ENCODE data around the gene CIT. TPM values are rescaled to one million over a fixed set of nuclear protein-coding genes. Genes with fewer than 3 reads are reported as not detected.

CIT gene
- total RNA-seq, 1 experiment from 2014 or later, result 67.9 TPM

DNA sequence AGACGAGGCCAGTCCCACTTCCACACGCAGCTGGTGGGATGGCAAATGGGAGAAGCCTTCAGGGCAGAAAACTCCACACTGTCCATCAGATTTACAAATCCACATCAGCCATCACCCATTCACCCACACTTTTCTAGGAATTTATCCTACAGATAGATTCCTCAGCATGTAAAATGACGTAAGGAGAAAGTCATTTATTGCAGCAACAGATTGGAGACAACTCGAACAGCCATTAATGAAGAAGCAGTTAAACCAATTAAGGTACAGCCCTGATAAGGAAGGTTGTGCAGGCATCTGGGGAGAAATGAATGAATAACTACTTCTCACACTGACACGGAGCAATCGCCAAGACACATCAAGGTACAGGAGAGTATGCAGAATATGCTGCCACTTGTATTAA is 183.0 kb downstream of the CIT start:
- ChIA-PET POLR2A (no interaction called here), CTCF (no interaction called here)
- no peak overlapping the region for H3K4me3 ChIP-seq (ENCODE audit: low read depth in 2 of 2, low read length in 2 of 2)
- no peak for DNase-seq (ENCODE audit: low read depth, low spot score)
- no peaks in the 10 kb centered on the region for H3K27me3 ChIP-seq (ENCODE audit: control insufficient read depth, insufficient read depth, low read length)
- H3K9me3 ChIP-seq (ENCODE audit: control insufficient read depth, insufficient read depth, low read depth, low read length), result no peaks in the 10 kb centered on the region
- peaks cover 3% of the 10 kb centered on the region for H3K36me3 ChIP-seq (ENCODE audit: control insufficient read depth, insufficient read depth, low read length)
- ATAC-seq, result no peak
- peaks cover 3% of the 10 kb centered on the region; the same call in 1 of the 2 replicates for H3K4me1 ChIP-seq (ENCODE audit: control insufficient read depth, insufficient read depth, low read length)
- TF ChIP-seq, protein P1, sequence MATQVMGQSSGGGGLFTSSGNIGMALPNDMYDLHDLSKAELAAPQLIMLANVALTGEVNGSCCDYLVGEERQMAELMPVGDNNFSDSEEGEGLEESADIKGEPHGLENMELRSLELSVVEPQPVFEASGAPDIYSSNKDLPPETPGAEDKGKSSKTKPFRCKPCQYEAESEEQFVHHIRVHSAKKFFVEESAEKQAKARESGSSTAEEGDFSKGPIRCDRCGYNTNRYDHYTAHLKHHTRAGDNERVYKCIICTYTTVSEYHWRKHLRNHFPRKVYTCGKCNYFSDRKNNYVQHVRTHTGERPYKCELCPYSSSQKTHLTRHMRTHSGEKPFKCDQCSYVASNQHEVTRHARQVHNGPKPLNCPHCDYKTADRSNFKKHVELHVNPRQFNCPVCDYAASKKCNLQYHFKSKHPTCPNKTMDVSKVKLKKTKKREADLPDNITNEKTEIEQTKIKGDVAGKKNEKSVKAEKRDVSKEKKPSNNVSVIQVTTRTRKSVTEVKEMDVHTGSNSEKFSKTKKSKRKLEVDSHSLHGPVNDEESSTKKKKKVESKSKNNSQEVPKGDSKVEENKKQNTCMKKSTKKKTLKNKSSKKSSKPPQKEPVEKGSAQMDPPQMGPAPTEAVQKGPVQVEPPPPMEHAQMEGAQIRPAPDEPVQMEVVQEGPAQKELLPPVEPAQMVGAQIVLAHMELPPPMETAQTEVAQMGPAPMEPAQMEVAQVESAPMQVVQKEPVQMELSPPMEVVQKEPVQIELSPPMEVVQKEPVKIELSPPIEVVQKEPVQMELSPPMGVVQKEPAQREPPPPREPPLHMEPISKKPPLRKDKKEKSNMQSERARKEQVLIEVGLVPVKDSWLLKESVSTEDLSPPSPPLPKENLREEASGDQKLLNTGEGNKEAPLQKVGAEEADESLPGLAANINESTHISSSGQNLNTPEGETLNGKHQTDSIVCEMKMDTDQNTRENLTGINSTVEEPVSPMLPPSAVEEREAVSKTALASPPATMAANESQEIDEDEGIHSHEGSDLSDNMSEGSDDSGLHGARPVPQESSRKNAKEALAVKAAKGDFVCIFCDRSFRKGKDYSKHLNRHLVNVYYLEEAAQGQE (IDR thresholded peaks at IDR 0.05; ENCODE audit: insufficient read depth in 1 of 2, low read depth in 2 of 2, low read length in 1 of 2), result no peak
- no peak for TF ChIP-seq SIN3A (IDR thresholded peaks at IDR 0.05; ENCODE audit: borderline replicate concordance, insufficient read depth, low read depth, low read length)
- TF ChIP-seq, protein P2, sequence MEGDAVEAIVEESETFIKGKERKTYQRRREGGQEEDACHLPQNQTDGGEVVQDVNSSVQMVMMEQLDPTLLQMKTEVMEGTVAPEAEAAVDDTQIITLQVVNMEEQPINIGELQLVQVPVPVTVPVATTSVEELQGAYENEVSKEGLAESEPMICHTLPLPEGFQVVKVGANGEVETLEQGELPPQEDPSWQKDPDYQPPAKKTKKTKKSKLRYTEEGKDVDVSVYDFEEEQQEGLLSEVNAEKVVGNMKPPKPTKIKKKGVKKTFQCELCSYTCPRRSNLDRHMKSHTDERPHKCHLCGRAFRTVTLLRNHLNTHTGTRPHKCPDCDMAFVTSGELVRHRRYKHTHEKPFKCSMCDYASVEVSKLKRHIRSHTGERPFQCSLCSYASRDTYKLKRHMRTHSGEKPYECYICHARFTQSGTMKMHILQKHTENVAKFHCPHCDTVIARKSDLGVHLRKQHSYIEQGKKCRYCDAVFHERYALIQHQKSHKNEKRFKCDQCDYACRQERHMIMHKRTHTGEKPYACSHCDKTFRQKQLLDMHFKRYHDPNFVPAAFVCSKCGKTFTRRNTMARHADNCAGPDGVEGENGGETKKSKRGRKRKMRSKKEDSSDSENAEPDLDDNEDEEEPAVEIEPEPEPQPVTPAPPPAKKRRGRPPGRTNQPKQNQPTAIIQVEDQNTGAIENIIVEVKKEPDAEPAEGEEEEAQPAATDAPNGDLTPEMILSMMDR (IDR thresholded peaks at IDR 0.05), result no peak
- no peak for TF ChIP-seq TCF7L2 (IDR thresholded peaks at IDR 0.05; ENCODE audit: low read depth, low read length)
- TF ChIP-seq POLR2AphosphoS5 (IDR thresholded peaks at IDR 0.05; ENCODE audit: low read depth, low read length), result no peak
- in situ Hi-C loops (cut with HindIII; ENCODE audit: low pct_unique_long_range_greater_than_20kb, low sequenced_read_pairs) (no loop called here), intact Hi-C loops (cut with micrococcal nuclease; ENCODE audit: unreplicated experiment) (no loop called here)
- no TSS peak for BruUV-seq (replicated peaks)
- H3K27ac ChIP-seq (ENCODE audit: low read length), result no peak overlapping the region; the same call in 1 of the 2 replicates

DNA sequence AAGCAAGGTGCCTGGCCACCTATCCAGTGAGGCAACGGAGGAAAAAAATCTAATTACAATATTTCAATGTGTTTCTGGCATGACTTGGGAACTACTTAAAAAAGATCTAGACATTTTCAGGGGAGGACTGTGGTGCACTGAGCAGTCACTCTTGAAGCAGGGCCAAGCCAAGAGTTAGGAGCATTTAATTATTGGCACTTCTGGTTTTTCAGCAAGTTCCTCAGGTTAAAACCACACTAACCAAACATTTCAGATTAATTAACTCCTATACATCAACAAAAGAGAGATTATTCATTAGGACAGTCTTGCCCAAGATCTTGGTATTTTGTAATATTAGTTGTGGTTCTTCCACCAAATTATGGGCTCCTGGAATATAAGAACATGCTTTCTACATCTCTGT is 183.6 kb downstream of the CIT start:
- ATAC-seq (no peak), DNase-seq (ENCODE audit: low read depth, low spot score) (no peak)
- TF ChIP-seq, protein P2 (IDR thresholded peaks at IDR 0.05), result no peak
- no peak for TF ChIP-seq TCF7L2 (IDR thresholded peaks at IDR 0.05; ENCODE audit: low read depth, low read length)
- TF ChIP-seq POLR2AphosphoS5 (IDR thresholded peaks at IDR 0.05; ENCODE audit: low read depth, low read length), result no peak
- TF ChIP-seq, protein P1 (IDR thresholded peaks at IDR 0.05; ENCODE audit: insufficient read depth in 1 of 2, low read depth in 2 of 2, low read length in 1 of 2), result no peak
- no peak for TF ChIP-seq SIN3A (IDR thresholded peaks at IDR 0.05; ENCODE audit: borderline replicate concordance, insufficient read depth, low read depth, low read length)
- intact Hi-C loops (cut with micrococcal nuclease; ENCODE audit: unreplicated experiment), result no loop called here
- Histone ChIP-seq H3K9me3 (ENCODE audit: control insufficient read depth, insufficient read depth, low read depth, low read length) (no peaks in the 10 kb centered on the region), H3K27ac (ENCODE audit: low read length) (no peak overlapping the region), H3K27me3 (ENCODE audit: control insufficient read depth, insufficient read depth, low read length) (no peaks in the 10 kb centered on the region), H3K4me3 (ENCODE audit: low read depth in 2 of 2, low read length in 2 of 2) (no peak overlapping the region), H3K4me1 (ENCODE audit: control insufficient read depth, insufficient read depth, low read length) (peaks cover 3% of the 10 kb centered on the region; the same call in 1 of the 2 replicates), H3K36me3 (ENCODE audit: control insufficient read depth, insufficient read depth, low read length) (peaks cover 3% of the 10 kb centered on the region)
- CTCF ChIA-PET, result no interaction called here
- in situ Hi-C loops (cut with HindIII; ENCODE audit: low pct_unique_long_range_greater_than_20kb, low sequenced_read_pairs), result no loop called here
- no TSS peak for BruUV-seq (replicated peaks)
- POLR2A ChIA-PET, result no interaction called here
